SKM-1 treated with dmso at 0.1 percent for 144 hours (cell line): ENCODE results near the gene PCDH12.
A peak's percentile ranks its signal among the peaks of the same experiment; 100 is the strongest.
"Not testable (repeated sequence)": the region's sequence is repeated elsewhere in the genome, so short reads cannot be mapped to it uniquely, and the experiment has no call there.

Source experiments
- DNase-seq: peaks from one replicate; lab custom pipeline; 2025; ENCODE audit not compliant: unreplicated experiment; lab: John Stamatoyannopoulos, UW

Gene PCDH12

DNA sequence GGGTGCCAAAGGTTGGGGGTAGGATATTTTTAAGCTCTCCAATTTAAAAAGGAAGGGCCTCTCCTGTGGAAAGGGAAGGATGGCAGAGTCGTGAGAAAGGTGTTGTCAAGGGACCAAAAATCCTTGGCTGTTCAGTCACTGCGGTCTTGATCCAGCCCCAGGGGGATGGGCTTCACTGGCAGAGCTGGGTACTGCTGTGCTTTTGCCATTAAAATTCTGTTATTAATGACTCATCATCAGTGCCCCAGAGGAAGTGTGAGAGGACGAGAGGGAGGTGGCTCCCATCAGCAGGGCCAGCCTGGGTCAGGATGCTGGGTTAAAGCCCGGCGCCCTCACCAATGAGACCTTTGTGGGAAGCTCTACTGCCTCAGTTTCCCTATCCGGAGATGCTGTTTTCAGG is 16.7 kb downstream of the PCDH12 start:
- DNase-seq = no peak

DNA sequence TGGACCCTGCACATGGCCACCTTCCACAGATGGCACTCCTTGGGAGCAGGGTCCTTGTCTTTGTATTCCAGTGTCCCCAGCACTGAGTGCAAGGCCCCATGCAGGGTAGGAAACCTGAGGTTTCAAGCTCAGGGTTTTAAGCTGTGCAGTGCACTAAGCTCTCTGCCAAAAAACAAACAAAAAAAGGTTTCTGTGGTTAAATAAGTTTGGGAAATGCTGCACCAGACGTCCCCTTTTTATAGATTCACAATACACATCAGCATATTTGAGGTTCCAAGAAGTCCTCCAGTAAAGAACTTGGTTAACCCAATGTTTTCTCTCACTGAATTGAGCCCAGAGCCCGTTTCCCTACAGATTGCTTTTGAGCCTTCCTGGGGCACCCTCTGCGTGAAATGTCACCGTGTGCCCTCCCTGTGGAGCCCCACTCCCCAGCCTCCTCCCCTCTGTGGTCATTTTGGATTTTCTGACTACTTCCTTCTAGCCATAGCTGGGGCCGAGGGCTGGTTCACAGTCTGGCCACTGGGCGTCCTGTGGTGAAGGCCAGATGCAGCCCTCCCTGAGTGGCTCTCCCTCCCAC is 17.2 kb downstream of the PCDH12 start:
- peak; percentile 25 for DNase-seq

DNA sequence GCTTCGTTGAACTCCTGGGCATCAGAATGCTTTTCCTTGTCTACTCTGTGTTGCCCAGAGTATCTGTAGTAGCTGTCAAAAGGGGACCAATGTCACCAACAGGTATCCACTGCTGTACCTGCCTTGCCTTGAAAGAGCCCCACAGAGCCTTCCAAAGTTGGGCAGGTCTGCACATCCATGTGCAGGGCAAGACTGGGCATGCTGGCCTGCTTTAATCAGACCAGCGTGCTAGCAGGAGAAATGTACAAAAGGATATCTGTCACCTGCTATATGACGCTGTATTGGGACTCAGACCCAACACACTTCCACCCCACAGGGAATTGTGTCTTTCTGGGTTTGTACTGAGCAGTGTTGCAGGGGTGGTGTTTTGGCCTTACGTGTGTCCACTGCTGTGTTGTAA is 22.5 kb downstream of the PCDH12 start:
- no peak for DNase-seq

DNA sequence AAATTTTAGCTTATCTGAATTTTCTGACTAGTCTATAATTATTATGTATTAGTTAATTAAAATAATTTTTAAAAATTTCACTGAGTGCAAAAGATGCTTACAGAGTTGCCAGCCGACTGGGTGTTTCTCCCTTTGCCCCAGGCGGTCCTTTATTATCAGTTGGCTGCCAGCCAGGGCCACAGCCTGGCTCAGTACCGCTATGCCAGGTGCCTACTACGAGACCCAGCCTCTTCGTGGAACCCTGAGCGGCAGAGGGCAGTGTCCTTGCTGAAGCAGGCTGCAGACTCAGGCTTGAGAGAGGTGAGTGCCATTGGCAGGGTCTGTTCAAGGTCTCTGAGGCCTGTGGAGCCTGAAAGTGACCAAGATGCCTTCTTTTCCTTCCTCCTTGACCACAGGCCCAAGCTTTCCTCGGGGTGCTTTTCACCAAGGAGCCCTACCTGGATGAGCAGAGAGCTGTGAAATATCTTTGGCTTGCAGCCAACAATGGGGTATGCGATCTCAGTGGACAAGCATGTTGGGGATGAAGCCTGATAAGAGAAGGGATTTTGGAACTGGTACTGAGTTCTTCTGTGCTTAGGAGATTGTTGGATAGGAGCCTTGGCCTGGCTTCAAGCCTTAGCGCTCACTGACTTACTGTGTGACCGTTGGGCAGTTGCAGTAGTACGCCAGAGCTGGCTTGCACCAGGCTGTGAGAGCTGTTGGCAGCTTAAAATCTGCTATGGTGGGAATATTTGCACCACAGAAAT is 23.7 kb downstream of the PCDH12 start:
- no peak for DNase-seq

DNA sequence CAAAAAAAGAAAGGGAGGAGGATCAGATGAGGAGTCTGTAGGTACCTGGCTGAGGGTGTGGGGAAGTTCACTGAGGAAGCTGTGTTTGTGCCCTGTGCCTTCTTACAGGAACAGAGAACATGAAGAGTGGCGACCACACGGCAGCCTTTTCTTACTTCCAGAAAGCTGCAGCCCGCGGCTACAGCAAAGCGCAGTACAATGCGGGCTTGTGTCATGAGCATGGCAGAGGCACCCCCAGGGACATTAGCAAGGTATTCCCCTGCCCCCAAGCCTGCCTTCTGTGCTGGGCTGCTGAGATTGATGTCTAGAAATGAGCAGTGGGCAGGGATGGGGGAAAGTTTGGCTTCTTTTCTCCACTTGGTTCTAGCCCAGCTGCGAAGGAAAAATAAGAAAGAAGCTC is 24.9 kb downstream of the PCDH12 start:
- DNase-seq = no peak

DNA sequence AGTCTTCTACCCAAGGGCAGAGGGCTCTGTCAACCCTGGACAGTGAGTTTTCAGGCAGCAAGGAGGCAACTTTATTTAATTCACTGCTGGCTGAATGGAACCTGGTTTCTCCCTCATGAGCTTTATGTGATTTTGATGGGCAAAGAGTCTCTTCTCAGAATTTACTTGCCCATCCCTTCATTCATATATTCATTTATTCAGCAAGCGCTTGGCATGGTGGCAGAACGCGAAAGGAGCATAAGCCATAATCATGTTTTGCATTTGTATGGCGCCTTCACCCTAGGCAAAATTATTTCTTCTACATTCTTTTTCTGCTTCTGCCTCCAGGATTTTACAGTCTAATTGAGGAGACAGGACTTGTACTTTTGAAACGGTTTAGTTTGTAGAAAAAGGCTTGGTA is 26.3 kb downstream of the PCDH12 start:
- no peak for DNase-seq

DNA sequence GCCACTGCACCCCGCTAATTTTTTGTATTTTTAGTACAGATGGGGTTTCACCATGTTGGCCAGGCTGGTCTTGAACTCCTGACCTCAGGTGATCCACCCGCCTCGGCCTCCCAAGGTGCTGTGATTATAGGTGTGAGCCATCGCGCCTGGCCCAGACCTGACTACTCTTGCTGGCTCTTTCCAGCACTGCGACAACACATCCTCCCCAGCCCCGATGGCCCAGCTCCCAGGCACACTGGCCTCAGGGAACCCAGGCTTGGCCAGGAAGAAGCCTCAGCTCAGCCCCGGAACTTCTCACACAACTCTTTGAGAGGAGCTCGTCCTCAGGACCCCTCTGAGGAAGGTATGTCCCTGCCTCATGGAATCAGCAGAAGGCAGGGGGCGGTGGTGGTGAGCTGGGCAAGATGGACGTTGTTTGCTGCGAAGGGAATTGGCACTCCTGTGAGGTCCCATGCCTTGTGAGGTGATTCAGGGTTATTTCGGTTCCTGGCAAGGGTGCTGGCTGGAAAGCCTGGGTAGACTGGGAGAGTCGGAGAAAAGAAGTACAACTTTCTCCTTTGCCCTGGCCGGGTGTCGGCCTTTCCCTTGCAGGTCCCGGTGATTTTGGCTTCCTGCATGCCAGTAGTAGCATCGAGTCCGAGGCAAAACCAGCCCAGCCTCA is 28.5 kb downstream of the PCDH12 start:
- no peak for DNase-seq

DNA sequence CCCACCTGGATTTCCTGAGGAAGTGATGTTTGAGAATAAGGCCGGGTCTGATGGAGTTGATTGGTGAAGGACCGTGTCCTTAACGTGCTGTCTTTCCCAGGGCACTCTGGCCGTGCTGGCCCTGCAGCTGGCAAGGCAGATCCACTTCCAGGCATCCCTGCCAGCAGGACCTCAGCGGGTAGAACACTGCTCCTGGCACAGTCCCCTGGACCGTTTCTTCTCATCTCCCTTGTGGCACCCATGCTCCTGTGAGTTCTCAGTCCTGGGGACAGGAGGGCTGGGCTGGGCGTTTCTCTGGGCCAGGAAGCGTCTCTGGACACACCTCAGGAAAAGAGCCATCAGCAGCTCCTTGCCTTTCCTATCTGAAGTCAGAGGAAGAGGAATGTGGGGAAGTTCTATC is 30.0 kb downstream of the PCDH12 start:
- DNase-seq = no peak

DNA sequence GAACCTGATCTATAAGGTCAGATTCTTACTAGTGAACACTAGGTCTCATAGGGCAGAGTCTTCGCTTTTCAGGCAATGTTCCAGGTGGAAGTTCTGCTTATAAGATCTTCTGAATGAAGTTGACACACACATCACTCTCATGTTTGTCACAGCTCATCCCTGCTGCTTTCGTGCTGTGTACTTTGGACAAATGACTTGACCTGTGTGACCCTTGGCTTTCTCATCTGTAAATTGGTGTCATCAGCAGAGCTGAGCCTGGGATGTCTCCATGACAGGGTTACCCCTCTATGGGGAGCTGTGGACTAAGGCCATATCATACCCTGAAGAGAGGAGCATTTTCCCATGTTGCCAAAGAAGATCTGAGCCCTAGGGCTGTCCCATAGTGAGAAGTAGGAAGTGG is 31.6 kb downstream of the PCDH12 start:
- DNase-seq = no peak

DNA sequence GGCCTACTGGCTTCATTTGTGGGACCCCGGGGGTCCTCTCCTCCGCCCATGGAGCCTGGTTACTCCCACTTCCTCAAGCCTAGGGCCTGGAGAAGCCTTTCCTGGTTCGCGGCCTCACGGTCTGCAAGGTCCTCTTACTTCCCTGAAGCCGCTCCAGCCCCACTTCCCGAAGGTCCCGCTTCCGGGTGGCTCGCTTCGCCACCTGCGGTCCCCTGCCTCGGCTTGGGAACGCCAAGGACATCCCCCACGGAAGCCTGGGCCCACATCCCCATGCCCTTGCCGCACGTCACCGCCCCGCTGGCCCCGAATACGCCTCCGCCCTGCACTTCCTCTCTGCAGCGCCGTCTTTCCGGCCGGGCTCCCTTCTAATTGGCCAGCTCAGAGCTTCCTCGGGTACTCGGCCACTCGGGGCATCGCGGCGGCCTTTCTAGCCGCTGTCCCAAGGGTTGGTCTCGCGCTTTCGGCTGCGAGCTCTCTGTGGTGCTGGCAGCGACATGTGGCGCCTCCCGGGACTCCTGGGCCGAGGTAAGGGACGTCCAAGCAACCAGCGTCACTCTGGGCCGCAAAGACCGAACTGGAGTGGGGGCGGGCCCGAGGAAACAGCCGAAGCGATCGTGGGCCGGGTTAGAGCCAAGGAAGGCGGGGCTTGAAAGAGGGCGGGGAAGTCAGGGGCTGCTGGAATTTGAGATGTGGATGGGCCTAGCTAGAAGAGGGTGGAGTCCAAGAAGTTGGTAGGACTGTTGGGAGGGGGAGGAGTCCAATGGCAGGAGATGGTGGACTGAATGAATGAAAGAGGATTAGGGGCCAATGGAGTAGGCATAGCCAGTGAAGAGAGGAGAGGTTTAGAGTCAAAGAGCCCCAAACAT is 34.3 kb downstream of the PCDH12 start, which contains the start of gene DELE1:
DELE1 (plus strand) TSS at position 424 of the 866 bp plus-strand sequence; CDS start at position 495, 71 bp downstream.
- peak; percentile 89 for DNase-seq

DNA sequence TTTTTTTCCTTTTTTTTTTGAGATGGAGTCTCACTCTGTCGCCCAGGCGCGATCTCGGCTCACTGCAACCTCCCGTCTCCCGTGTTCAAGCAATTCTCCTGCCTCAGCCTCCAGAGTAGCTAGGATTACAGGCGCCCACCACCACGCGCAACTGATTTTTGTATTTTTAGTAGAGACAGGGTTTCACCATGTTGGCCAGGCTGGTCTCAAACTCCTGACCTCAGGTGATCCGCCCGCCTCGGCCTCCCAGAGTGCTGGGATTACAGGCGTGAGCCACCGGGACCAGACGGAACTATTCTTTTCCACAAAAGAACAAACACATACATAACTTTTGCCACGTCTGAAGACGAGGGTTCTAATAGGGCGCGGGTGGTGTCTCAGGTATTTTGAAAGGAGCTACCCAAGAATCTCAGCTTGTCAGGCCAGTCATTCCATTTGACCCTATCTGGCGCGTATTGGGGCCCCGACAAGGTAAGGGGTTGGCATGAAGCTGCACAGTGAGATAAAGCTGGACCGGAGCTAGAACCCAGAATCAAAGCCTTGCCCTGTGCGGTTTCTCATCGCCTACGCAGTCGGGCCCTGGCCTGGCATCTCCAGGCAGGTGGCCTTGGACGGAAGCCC is 35.1 kb downstream of the PCDH12 start:
- DNase-seq = not testable (repeated sequence)

DNA sequence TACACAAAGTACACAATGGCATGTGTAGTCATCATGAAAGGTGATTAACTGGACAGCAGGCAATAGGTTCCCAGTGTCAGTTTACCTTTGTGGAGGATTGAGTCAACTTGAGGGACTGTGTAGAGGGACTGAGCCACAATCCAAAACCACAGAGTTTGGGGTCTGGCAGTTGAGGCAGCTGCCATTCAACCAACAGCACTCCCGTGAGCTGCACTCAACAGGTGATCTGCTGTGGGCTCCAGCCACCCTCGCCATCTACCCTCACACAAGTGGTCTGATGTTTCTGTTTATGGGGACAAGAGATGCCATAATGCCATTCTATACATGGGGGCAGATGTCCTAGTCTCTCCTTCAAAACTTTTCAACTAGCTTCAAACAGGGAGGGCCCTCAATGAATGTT is 37.2 kb downstream of the PCDH12 start:
- DNase-seq = no peak

DNA sequence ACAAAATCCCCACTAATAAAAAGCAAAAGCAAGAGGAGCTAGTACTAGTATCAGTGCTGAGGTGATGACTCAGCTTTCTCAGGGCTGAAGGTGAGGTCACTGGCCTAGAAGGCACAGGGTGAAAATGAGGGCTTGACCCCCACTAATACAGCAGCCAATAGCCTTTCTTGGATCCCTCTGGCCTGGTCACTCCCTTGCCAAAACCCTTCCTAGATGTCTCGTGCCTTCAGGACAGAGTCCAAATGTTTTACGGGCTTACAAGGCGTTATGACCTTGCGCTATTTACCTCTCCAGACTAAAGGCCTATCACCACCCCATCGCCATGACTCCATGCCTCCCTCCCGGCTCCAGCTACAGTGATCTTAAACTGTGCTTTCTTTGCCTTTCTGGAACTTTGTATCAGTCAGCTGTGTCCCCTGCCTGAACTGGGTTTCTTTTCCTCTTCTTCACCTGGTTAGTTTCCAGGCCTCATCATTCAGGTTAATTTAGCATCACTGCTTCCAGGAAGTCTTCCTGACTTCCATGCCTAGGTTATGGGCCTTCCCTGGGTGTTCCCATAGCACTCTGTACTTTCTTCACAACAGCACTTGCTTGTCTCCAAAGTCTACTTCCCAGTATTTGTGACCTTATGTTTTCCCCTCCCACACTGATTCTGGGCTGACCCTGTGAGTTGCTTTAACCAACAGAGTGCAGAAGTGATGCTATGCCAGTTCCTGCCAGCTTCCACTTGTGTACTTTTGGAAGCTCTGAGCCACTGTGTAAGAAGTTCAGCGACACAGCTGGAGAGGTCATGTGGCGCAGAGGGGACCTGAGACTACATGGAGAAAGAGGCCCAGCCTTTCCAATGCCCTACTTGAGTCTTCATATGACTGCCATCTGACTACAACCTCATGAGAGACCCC is 38.5 kb downstream of the PCDH12 start:
- DNase-seq = no peak

DNA sequence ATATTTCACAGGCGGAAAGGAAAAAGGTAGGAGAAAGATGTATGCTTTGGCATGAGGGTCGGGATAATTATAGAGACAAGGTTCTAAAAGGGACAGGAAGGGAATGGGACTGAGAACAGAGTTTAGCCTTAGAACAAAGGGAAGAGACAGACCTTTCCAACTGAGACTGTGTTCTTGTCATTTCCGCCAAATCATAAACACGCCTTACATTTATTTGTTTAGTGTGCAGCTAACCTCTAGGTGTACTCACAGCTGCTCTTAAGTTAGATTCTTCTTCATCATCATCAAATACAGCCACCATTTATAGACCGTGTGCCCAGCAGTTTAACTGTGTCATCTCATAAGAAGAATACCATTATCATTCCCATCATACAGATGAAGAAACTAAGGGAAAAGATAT is 40.2 kb downstream of the PCDH12 start:
- DNase-seq = no peak

DNA sequence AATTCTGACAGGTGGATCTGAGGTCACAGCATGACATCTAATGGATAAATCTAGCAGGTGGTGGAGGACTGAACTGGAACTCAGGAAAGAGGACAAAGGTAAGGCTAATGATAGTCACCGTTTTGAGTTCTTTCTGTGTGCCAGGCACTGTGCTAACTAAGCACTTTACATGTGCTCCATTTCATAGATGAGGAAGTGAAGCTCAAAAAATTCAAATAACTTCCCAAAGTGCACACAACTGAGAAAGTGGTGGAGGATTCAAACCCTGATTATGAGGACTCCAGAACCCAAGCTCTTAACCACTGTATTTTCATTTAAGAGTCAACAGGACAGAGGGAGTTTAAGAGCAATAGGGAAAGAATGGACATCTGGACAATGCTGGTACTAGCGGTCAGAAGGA is 41.5 kb downstream of the PCDH12 start:
- no peak for DNase-seq

DNA sequence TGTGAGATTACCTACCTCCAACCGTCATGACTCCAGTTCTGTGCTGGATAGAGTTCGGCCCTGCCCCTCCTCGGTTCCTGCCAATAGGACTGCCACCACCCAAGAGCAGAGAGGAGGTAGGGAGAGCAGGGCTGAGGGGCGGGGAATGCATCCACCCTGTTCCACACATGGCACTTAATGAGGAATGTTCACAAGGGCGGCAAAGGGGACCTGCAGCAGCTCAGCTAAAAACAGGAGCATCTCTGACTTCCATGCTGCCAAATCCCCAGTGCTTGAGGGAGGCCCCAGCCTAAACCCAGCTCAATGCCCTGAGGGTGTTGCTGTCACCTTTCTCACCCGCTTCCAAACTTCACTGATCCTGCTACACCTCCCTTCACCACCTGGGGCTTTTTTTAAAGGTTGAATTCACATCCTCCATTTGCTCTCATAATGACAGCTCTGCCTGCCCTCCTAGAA is 42.1 kb downstream of the PCDH12 start:
- DNase-seq = no peak

DNA sequence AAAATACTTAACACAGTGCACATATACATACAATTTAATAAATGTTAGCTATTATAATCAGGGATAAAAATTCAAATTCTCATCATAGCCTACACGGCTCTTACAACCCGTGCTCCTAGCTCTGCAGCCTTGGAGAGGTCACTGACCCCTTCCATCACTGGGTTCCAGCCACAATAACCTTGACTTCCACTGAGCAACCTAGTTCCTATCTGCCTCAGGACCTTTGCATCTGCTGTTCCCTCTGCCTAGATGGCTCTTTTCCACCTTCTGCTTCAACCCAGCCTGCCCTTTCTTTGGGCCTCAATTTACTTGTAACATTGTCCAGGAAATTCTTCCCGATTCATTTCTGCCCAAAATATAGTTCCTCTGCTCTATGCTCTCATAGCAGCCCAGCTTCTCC is 43.2 kb downstream of the PCDH12 start:
- no peak for DNase-seq

DNA sequence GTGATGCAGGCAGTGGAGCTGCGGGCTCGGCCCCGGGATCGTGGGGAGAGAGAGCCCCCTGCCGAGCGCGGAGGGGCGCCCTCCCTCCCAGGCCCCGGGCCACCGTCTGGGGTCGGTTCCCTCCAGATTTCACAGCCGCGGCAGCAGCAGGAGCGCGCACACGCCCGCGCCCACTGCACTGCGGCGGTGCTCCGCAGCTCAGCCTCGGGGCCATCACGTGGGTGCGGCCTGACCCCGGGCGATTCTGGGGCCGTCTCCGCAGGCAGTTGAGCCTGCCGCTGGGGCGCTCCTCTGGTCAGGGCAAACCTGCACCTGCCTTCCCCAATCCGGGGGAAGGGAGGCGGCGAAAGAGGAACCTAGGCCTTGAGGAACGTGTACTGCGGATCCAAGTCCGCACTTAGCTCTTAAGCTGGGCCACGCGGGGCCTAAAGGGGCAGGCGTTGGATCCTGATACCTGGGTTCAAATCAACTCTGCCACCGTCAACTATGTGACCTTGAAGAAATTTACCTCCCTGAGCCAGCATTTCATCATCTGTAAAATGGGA is 43.7 kb downstream of the PCDH12 start:
- DNase-seq = peak; percentile 83

DNA sequence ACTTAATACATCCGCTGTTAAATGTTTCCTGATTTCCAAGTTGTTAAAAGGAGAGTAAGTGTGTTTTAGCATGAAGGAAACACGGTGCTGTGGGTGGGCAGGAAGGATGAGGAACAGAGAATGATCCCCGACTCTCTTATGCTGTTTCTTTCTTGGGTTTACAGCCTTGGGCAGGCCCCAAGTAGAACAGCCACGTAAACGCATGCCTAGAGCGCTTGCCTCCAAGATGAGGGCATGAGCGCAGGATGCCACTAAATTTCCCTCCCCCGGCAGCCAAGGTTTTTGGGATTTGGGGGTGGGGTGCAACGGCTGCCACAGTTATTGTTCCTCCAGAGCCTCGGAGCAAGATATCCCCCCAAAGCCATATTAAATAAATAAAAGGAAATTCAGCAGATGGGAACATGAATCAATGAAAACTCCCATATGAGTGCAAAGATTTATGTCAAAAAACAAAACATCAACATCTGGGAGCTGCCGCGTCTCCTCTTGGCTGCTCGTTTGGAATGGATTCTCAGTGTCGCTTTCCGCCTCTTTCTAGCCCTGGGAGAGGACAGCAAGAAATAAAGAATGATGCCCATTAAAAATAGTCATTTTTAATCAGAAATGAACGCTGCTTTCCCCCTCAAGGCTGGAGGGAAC is 44.3 kb downstream of the PCDH12 start:
- DNase-seq = no peak
